HUES6 (cell line): ENCODE results near the gene SNTB2.

Source experiments
- H3K27ac ChIP-seq: 2 replicates; pipeline ENCODE4 v1.7.0; 2013; ENCODE audit warnings: low read depth, mild to moderate bottlenecking, low read length, inconsistent platforms
- H3K27me3 ChIP-seq: 2 replicates; pipeline ENCODE4 v1.6.1; 2013; ENCODE audit warnings: low read length; ENCODE audit not compliant: control insufficient read depth, insufficient read depth
- H3K36me3 ChIP-seq: 2 replicates; pipeline ENCODE4 v1.6.1; 2013; ENCODE audit warnings: low read length; ENCODE audit not compliant: control insufficient read depth, insufficient read depth
- H3K4me1 ChIP-seq: 2 replicates; pipeline ENCODE4 v1.6.1; 2013; ENCODE audit warnings: low read length; ENCODE audit not compliant: control insufficient read depth, insufficient read depth
- H3K4me3 ChIP-seq: 2 replicates; pipeline ENCODE4 v1.5.1; 2013; ENCODE audit warnings: low read depth, low read length
- H3K9ac ChIP-seq: one replicate; pipeline ENCODE4 v1.6.1; 2013; ENCODE audit warnings: mild to moderate bottlenecking, low read length
- H3K9me3 ChIP-seq: 2 replicates; pipeline ENCODE4 v1.6.1; 2013; ENCODE audit warnings: low read depth, low read length; ENCODE audit not compliant: control insufficient read depth, insufficient read depth

SNTB2 gene

GRCh38 chr16:69319381-69319780, 132.4 kb downstream of the SNTB2 start:
- no peaks in the 10 kb centered on the region for H3K27me3 ChIP-seq
- no peaks in the 10 kb centered on the region for H3K4me1 ChIP-seq
- H3K9me3 ChIP-seq: no peaks in the 10 kb centered on the region
- H3K9ac ChIP-seq: no peak overlapping the region
- no peak overlapping the region for H3K4me3 ChIP-seq
- peaks cover 93% of the 10 kb centered on the region for H3K36me3 ChIP-seq
- H3K27ac ChIP-seq: no peak overlapping the region

- H3K9ac ChIP-seq: no peak overlapping the region
- no peak overlapping the region for H3K4me3 ChIP-seq
- H3K4me1 ChIP-seq: no peaks in the 10 kb centered on the region
- no peaks in the 10 kb centered on the region for H3K9me3 ChIP-seq
- no peaks in the 10 kb centered on the region for H3K27me3 ChIP-seq
- H3K27ac ChIP-seq: no peak overlapping the region
- peaks cover 94% of the 10 kb centered on the region for H3K36me3 ChIP-seq
These were observed 133.1 kb downstream of the SNTB2 start for GRCh38 chr16:69319826-69320739.

DNA sequence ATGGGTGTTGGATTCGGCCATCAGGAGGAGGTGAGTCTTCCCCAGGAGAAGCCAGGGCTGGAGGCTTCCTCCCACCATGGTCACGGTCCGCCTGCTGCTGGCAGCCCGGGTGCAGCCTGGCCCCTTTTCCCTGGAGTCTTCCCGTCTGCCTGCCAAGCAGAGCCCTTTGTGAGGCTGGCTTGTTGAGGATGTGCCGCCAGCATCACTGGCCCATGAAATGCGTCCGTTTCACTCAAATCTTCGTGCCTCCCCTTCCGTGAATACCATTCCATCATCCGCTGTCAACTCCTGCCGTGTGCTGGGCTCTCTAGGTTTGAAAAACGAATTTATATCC, 133.7 kb downstream of the SNTB2 start:
- Histone ChIP-seq H3K4me3 (no peak overlapping the region), H3K27me3 (no peaks in the 10 kb centered on the region), H3K9ac (no peak overlapping the region), H3K27ac (no peak overlapping the region), H3K9me3 (no peaks in the 10 kb centered on the region), H3K36me3 (peaks cover 92% of the 10 kb centered on the region), H3K4me1 (no peaks in the 10 kb centered on the region)

DNA sequence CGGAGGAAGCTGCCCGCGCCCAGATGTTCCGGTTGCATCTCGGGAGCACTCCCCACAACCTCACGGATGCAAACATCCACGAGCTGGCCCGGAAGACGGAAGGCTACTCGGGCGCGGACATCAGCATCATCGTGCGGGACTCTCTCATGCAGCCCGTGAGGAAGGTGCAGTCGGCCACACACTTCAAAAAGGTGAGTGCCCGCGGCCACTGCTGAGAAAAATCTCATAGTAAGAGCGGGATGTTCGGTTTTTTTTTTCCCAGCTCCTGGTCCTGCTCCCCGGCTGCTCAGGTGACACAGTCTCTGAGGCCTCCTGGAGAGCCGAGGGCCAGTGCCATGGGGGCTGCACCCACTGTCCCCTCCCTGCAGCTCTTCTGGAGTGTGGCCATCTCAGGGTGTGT, 134.1 kb downstream of the SNTB2 start:
- no peak overlapping the region for H3K9ac ChIP-seq
- H3K27me3 ChIP-seq: no peaks in the 10 kb centered on the region
- H3K36me3 ChIP-seq: peaks cover 92% of the 10 kb centered on the region

GRCh38 chr16:69322343-69322742, 135.4 kb downstream of the SNTB2 start:
- H3K27me3 ChIP-seq: no peaks in the 10 kb centered on the region
- H3K9me3 ChIP-seq: no peaks in the 10 kb centered on the region
- H3K4me3 ChIP-seq: no peak overlapping the region
- no peak overlapping the region for H3K27ac ChIP-seq
- H3K4me1 ChIP-seq: no peaks in the 10 kb centered on the region
- no peak overlapping the region for H3K9ac ChIP-seq
- H3K36me3 ChIP-seq: peaks cover 91% of the 10 kb centered on the region

More for the DNA sequence above, 134.1 kb downstream of the SNTB2 start:
- no peaks in the 10 kb centered on the region for H3K9me3 ChIP-seq
- H3K4me1 ChIP-seq: no peaks in the 10 kb centered on the region
- H3K4me3 ChIP-seq: no peak overlapping the region
- H3K27ac ChIP-seq: no peak overlapping the region

DNA sequence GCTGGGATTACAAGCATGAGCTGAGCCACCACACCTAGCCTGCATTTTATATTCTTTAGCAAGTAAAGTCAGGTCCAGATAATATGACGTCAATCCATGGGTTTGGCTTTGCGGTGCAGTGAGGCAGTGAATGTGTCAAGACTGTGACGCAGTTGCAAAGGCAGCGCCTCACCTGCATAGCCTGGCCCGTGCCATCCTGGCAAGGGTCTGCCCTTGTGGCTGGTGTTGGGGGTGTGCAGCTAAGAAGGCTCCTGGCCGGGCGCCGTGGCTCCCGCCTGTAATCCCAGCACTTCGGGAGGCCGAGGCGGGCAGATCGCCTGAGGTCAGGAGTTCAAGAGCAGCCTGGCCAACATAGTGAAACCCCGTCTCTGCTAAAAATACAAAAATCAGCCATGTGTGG, 136.5 kb downstream of the SNTB2 start:
- Histone ChIP-seq H3K27ac (no peak overlapping the region), H3K9me3 (no peaks in the 10 kb centered on the region), H3K27me3 (no peaks in the 10 kb centered on the region), H3K36me3 (peaks cover 96% of the 10 kb centered on the region), H3K4me3 (no peak overlapping the region), H3K4me1 (peaks cover 4% of the 10 kb centered on the region; the same call in 1 of the 2 replicates), H3K9ac (no peak overlapping the region)

DNA sequence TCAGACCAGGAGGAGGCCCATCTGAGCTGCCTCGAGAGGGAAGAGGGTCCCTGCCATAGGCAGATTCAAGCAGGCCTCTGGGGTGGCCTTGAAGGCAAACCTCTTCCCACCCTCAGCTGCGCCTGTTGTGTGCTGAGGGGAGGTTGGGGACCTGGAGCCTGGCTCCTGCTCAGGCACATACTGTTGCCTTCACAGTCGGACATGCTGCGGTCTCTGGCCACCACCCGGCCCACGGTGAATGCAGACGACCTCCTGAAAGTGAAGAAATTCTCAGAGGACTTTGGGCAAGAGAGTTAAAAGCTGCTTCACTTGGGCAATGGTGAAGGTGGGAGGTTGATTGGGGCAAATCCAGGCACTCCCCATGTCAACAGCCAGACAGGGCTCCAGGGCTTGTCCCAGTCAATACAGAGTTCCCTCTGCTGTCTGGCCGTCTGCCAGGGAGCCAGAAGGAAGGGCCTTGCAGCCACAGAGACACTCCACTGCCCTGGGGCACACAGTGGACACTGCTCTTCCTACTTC, 137.1 kb downstream of the SNTB2 start:
- peaks cover 96% of the 10 kb centered on the region for H3K36me3 ChIP-seq
- no peak overlapping the region for H3K4me3 ChIP-seq
- H3K4me1 ChIP-seq: peaks cover 10% of the 10 kb centered on the region
- no peak overlapping the region for H3K9ac ChIP-seq
- no peaks in the 10 kb centered on the region for H3K27me3 ChIP-seq
- H3K27ac ChIP-seq: no peak overlapping the region
- H3K9me3 ChIP-seq: no peaks in the 10 kb centered on the region

GRCh38 chr16:69324585-69325253, 137.8 kb downstream of the SNTB2 start:
- Histone ChIP-seq H3K4me3 (no peak overlapping the region), H3K36me3 (peaks cover 90% of the 10 kb centered on the region), H3K9ac (no peak overlapping the region), H3K4me1 (peaks cover 13% of the 10 kb centered on the region), H3K27me3 (no peaks in the 10 kb centered on the region), H3K9me3 (no peaks in the 10 kb centered on the region), H3K27ac (no peak overlapping the region)

DNA sequence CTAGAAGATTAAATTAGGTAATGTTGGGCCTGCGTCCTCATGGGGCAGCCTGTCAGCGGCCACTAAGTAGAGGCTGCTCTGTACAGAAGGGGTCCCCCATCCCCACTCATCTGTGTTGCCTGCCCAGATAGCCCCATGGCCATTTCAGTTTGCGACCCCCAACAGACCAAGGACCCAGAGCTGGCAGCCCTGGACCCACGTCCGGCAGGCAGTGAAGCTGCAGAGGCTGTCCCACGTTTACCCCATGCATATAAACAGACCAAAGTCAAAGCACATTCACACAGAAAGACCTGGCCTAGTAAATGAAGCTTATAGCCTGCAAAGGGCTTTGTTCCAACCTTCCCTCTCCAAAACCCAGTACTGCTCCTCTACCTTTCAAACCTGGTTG, 138.8 kb downstream of the SNTB2 start:
- no peak overlapping the region for H3K4me3 ChIP-seq
- H3K9ac ChIP-seq: no peak overlapping the region
- peaks cover 13% of the 10 kb centered on the region for H3K4me1 ChIP-seq
- H3K9me3 ChIP-seq: no peaks in the 10 kb centered on the region
- no peak overlapping the region for H3K27ac ChIP-seq
- H3K27me3 ChIP-seq: no peaks in the 10 kb centered on the region
- peaks cover 80% of the 10 kb centered on the region for H3K36me3 ChIP-seq

DNA sequence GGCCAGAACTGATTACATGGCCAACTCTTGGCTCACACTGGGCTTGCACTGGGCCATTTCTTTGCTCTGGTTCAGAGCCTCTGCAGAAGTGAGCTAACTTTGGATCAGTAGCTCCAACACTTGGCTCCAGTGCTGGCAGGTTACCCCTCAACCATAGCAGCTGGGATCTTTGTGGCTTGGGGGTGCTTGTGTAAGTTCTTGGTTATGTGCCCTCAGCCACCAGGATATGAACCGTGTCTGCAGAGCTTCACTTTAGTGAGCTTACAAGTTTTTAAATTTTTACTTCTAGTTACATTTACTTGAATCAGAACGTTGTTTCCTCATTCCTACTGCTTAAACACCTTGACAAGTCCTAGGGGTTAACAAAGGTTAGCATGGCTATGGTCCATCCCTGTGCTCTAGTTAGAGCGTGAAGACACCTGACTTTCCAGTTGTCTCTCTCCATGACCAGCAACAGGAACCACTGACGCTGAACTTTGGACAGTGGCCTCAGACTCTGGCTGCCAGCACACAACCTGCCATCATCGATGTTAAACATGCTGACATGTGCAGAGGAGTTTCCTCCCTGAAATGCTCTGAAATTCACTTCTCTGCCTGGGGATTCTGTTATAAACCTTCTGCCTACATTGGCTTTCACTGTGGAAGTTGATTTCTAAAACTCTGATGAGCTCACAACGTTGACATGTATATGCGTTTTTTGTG, 139.4 kb downstream of the SNTB2 start:
- Histone ChIP-seq H3K9me3 (no peaks in the 10 kb centered on the region), H3K9ac (no peak overlapping the region), H3K4me1 (peaks cover 13% of the 10 kb centered on the region), H3K4me3 (no peak overlapping the region), H3K27ac (no peak overlapping the region), H3K27me3 (no peaks in the 10 kb centered on the region), H3K36me3 (peaks cover 74% of the 10 kb centered on the region)
